Measurements from ENCODE around the gene BRAF.
"Not testable (repeated sequence)": the region's sequence is repeated elsewhere in the genome, so short reads cannot be mapped to it uniquely, and the experiment has no call there.

BRAF gene

GRCh38 chr7:140678816-140679130 is 246.0 kb downstream of the BRAF start:
- DNase-seq (ENCODE audit: low spot score): no peak

DNA sequence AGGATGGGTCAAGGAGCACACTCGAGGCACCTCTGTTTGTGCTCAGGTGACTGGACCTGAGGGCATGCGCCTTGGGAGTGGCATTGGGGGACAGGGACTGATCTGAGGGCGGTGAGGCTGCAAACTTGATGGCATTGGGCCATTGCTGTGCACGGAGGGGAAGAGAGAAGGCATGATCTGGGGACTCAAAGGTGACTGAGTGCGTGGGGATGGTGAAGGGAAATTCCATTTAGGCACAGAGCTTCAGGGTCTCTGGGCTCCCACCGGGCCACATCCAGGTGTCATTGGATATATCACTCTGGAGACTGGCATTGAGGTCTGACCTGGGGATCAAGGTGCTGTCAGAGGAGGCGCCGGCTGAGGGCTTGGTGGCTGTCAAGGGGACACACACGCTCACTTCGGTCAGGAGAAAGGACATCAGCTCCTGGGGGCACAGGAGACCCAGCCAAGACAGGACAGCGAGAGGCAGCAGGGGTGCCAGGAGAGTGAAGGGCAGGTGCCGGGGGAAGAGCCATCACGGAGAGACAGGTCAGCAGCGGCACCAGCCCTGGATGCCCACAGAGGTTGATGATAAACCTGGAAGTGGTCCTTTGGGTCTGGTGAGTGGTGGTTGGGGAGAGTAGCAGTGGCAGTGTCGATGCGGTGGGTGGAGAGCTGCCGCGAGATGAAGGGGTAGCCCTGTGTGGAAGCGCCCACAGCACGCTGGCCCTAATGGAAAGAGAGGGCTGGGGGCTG is 246.5 kb downstream of the BRAF start:
- DNase-seq (ENCODE audit: low spot score): no peak

DNA sequence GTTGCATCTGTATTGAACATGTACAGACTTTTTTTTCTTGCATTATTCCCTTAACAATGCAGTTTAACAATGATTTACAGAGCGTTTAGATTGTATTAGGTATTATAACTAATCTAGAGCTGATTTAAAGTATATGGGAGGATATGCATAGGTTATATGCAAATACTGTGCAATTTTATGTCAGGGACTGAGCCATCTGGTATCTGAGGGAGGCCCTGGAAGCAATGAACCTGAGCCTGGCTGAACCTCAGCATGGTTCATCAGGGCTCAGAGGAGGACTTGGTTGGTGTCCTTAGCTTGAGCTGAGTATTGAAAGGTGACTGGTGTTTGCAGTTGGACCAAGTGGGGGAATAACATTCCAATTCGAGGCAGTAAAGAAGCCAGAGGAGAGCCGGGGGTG is 247.2 kb downstream of the BRAF start:
- no peak for DNase-seq (ENCODE audit: low spot score)

- DNase-seq (ENCODE audit: low spot score): not testable (repeated sequence)
Observed at GRCh38 chr7:140676956-140677355, 247.8 kb downstream of the BRAF start.

GRCh38 chr7:140676306-140676705 is 248.4 kb downstream of the BRAF start:
- DNase-seq (ENCODE audit: low spot score): no peak

- DNase-seq (ENCODE audit: low spot score): no peak
Observed at GRCh38 chr7:140675726-140676125, 249.0 kb downstream of the BRAF start.

GRCh38 chr7:140674899-140675701 is 249.6 kb downstream of the BRAF start:
- no peak for DNase-seq (ENCODE audit: low spot score)

DNA sequence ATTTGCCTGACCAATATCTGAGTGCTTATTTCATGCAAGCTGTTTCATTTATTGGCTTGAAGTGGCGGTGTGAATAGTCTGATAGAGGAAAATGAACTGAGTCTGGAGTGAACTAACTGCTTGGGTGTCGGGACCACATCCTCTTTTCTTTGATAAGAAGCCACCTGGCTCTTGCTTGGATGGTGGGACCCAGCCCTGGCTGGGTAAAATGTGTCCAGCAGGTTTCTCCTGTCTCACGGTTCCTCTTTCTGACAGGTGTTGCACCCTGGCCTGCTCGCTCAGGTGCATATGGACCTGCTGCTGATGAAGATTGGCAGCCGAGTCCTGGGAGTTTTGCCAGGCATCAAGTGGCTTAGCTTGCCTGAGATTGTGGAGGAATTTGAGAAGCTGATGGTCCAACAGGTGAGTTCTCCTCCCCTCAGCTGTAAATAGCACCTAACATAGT is 250.4 kb downstream of the BRAF start:
- no peak for DNase-seq (ENCODE audit: low spot score)

- no peak for DNase-seq (ENCODE audit: low spot score)
Observed at GRCh38 chr7:140673774-140674155, 251.0 kb downstream of the BRAF start.

DNA sequence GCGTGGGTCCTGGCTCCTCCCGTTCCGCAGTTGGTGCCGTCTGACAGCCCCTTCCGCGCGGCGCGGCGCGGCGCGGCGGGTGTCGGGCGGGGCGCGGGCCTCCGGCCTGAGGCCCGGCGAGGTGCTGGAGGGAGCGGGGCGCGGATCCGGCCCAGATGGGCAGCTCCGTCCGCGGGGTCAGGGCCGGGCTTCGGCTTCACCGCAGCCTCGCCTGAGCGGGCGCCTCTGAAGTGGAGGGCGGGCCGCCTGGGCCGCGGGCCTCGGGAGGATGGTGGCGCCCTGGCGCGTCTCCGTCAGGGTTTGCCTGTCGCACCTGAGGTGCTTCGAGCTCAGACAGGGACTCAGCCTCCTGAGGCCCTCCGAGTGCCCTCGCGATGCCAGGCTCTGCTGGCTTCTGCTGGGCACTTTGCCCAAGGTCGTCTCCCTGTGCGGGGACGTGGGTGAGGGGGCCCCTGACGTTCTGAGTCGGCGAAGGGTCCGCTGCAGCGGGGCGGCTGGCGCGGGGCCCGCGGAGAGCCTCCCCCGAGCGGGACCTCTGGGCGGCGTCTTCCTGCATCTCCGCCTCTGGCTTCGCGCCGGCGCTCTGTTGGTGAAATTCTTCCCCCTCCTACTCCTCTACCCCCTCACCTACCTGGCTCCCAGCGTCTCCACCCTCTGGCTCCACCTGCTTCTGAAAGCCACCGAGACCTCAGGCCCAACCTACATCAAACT is 251.5 kb downstream of the BRAF start:
- peak; percentile 75 for DNase-seq (ENCODE audit: low spot score)

GRCh38 chr7:140672382-140673062 is 252.2 kb downstream of the BRAF start, which contains the start of gene ADCK2:
TSS of gene ADCK2 (plus strand) at chr7:140672945. CDS start at chr7:140673331, 386 bp downstream.
- DNase-seq (ENCODE audit: low spot score): peak; percentile 79

- no peak for DNase-seq (ENCODE audit: low spot score)
Observed at GRCh38 chr7:140671966-140672365, 252.8 kb downstream of the BRAF start.

- no peak for DNase-seq (ENCODE audit: low spot score)
Observed at GRCh38 chr7:140670343-140670935, 254.3 kb downstream of the BRAF start.

DNA sequence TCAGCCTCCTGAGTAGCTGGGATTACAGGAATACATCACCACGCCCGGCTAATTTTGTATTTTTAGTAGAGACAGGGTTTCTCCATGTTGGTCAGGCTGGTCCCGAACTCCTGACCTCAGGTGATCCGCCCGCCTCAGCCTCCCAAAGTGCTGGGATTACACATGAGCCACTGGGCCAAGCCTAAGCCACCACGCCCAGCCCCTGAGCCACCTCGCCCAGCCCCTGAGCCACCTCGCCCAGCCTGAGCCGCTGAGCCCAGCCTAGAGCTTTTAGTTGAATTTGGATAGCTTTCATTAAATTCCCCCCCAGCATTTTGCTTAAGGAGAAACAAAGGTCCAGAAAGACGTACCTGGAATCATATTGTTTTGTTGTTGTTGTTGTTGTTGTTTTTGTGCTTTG is 254.9 kb downstream of the BRAF start:
- not testable (repeated sequence) for DNase-seq (ENCODE audit: low spot score)

- DNase-seq (ENCODE audit: low spot score): no peak
Observed at GRCh38 chr7:140669352-140669751, 255.4 kb downstream of the BRAF start.
